ENCODE results near the gene TMEM198.
A peak's percentile ranks its signal among the peaks of the same experiment; 100 is the strongest.

The TMEM198 gene

DNA sequence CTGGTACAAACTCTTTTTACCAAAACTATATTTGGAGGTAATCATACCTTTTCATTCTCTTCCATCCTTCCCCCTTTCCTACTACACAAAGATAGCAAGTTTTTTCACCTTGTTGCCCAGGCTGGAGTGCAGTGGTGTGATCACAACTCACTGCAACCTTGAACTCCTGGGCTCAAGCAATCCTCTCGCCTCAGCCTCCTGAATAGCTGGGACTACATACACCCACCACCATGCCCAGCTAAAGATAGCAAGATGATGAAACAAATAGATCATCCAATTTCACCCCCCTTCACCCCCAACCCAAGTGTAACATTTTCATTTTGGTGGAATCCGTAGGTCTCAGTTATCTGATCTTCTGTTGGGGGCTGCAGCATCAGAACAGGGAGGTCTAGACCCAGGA is 49.3 kb downstream of the TMEM198 start:
- DNase-seq = no peak

- DNase-seq = no peak
Observed at GRCh38 chr2:219595256-219595655, 51.4 kb downstream of the TMEM198 start.

DNA sequence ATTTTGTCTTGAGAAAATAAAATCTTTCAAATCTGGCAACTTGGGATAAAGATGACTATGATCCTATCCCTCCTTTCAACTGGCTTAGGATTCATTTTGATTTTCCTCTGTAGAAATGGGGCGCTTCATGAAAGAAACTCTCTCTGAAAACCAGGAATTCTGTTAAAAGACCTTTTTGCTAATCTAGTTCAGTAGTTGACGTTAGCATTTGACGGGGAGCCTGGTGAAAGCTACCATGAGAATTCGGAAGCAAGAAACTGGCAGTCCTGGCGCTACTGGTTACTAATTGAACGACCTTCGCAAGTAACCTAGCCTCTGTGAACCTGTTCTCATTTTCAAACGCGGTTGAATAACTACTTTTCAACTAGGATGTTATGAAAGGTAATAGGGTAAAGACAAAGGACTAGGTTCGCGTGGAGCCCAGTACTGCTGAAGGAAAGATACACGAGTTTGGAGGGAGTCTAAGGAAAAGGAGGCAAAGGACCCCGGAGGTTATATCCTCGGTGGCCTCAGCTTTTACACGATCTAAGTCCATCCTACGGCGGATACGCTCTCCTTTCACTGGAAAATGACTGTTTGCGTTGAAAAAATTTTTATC is 53.2 kb downstream of the TMEM198 start:
- no peak for DNase-seq

DNA sequence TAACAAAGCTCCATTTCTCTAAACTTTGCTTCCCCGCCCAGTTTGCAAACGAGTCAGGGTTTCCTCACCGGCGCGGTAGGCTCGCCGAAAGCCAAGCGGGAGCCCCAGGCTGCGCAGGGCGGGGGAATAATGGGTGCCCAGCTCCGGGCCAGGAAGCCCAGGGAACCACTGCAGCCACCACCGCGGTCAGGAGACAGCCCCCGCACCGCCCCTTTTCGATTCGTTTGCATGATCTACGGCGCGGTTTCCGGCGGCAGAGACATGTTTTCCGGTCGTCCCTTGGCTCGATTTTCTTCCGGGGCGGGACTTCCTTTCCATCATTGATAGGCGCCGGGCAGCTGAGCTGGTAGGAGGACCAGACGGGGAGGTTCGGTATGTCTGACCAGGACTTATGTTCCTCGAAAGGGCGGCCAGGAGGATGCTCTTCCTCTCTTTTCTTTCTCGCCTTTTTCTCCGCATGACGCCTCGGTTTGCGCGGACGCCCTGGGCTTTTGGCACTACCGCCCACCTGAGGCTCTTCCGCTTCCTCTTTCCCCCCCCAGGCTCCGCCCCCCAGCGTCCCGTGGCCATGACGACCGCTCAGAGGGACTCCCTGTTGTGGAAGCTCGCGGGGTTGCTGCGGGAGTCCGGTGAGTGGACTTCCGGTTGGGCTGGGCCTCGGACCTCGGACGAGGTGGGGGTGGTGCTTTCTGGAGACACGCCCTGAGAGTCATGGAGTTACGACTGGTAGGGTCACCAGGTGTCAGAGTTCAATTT is 53.9 kb downstream of the TMEM198 start, which contains the start of gene STK11IP:
TSS of gene STK11IP (plus strand) at position 306 of the 756 bp plus-strand sequence. CDS start at position 569, 263 bp downstream.
- peak; percentile 87 for DNase-seq

DNA sequence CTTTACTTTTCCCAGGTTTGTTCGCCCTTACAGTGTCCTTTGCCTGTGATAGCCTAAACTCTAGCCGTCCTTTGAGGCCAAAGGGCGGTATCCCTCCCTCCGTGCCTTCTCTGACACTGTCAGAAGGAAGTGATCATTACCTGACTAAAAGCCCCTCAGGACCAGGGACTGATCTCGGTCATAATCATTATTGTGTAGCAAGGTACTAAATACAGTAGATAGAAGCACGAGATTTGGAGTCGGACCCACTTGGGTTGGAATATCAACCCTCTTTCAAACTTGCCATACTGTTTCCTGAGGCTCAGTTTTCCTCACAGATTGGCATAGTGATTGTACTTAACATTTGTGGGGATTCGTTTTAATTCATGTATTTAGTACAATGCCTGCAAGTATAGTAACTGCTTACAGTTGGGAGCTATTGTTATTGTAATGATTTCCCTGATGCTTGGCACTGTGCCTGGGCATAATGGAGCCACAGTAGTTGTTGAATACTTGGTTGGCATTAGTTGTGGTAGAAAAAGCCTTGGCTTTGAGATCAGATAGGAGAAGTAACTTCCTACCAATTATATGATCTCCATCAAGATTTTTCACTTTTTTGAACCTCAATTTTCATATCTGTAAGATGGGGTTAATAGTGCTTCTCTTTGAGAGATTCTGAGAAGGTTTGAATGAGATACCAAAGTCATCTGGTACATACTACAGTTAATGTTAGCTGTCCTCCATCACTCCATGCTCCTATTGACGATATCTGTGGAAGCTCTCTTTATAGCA is 54.7 kb downstream of the TMEM198 start:
- DNase-seq = no peak
